ENCODE results near the gene RAB44. TPM values are rescaled to one million over a fixed set of nuclear protein-coding genes. Genes with fewer than 3 reads are reported as not detected.

RAB44 gene
- total RNA-seq, 2 experiments from 2014 or later, result 0.05 TPM; not detected in 1

GRCh38 chr6:36749829-36750489 is 52.3 kb downstream of the RAB44 start:
- CTCF ChIA-PET, result interaction anchor here (0.6 kb wide), 1 partner anchor 1051 kb away, joined by 4 read pairs; no protein-coding TSS in a partner anchor
- Mint-ChIP-seq H3K27me3 (no peaks in the 10 kb centered on the region), H3K27ac (no peak overlapping the region), H3K4me3 (no peak overlapping the region), H3K9me3 (ENCODE audit: low read depth) (peaks cover 8% of the 10 kb centered on the region), H3K36me3 (ENCODE audit: low read depth) (no peaks in the 10 kb centered on the region), H3K4me1 (peaks cover 32% of the 10 kb centered on the region)
- ATAC-seq (no peak), DNase-seq (no peak)
- intact Hi-C loops (cut with DNase I, micrococcal nuclease), result no loop called here
- POLR2A ChIA-PET, result no interaction called here

DNA sequence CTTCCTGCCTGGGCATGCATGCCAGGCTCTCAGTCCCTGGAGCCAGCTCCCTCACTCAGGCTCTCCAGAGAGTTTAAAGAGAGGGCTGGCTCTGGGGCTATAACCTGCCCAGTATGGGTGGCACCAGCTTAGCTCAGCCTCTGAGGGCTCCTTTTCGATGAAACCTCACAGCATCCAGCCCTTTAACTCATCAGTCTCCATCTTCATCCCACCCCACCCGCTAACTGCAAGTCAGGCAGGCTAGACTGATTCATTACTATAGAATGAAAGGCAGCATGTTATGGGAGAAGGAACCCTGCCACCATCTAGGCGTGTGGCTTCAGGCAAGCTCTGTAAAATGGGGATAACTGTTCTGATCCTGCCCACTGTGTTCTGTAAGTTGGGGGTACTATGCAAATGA is 53.5 kb downstream of the RAB44 start:
- Mint-ChIP-seq H3K9me3 (ENCODE audit: low read depth) (peaks cover 8% of the 10 kb centered on the region), H3K36me3 (ENCODE audit: low read depth) (no peaks in the 10 kb centered on the region), H3K4me3 (no peak overlapping the region), H3K4me1 (peaks cover 44% of the 10 kb centered on the region), H3K27me3 (no peaks in the 10 kb centered on the region), H3K27ac (no peak overlapping the region)
- ChIA-PET CTCF (interaction anchor here (1.1 to 1.9 kb wide), 2 partner anchors 15 to 136 kb away, joined by 3 to 15 read pairs; no protein-coding TSS in a partner anchor), POLR2A (no interaction called here)
- DNase-seq, result no peak
- no peak for ATAC-seq
- intact Hi-C loops (cut with DNase I, micrococcal nuclease), result no loop called here

- H3K4me3 Mint-ChIP-seq, result no peak overlapping the region
- peaks cover 8% of the 10 kb centered on the region for H3K9me3 Mint-ChIP-seq (ENCODE audit: low read depth)
- CTCF ChIA-PET, result interaction anchor here (0.6 to 2.3 kb wide), 5 partner anchors 17 to 1812 kb away, joined by 3 to 15 read pairs (median 5); no protein-coding TSS in a partner anchor
- H3K4me1 Mint-ChIP-seq, result peaks cover 51% of the 10 kb centered on the region
- DNase-seq, result no peak
- no peaks in the 10 kb centered on the region for H3K27me3 Mint-ChIP-seq
- intact Hi-C loops (cut with DNase I, micrococcal nuclease), result no loop called here
- ATAC-seq, result no peak
- POLR2A ChIA-PET, result no interaction called here
- H3K36me3 Mint-ChIP-seq (ENCODE audit: low read depth), result no peaks in the 10 kb centered on the region
- H3K27ac Mint-ChIP-seq, result peak overlapping the region; percentile 21
Measured at GRCh38 chr6:36751833-36752186, 54.2 kb downstream of the RAB44 start.

- CTCF ChIA-PET, result interaction anchor here (0.6 to 2.3 kb wide), 5 partner anchors 17 to 1811 kb away, joined by 3 to 15 read pairs (median 5); no protein-coding TSS in a partner anchor
- intact Hi-C loops (cut with DNase I, micrococcal nuclease), result no loop called here
- POLR2A ChIA-PET, result interaction anchor here (0.7 kb wide), 1 partner anchor 46 kb away, joined by 3 read pairs; no protein-coding TSS in a partner anchor
- no peak overlapping the region for H3K4me3 Mint-ChIP-seq
- peak overlapping the region; percentile 85 for H3K27ac Mint-ChIP-seq
- H3K9me3 Mint-ChIP-seq (ENCODE audit: low read depth), result peaks cover 8% of the 10 kb centered on the region
- H3K27me3 Mint-ChIP-seq, result no peaks in the 10 kb centered on the region
- no peaks in the 10 kb centered on the region for H3K36me3 Mint-ChIP-seq (ENCODE audit: low read depth)
- H3K4me1 Mint-ChIP-seq, result peaks cover 56% of the 10 kb centered on the region
- ATAC-seq, result peak; percentile 59
- DNase-seq, result peak; percentile 43
Measured at GRCh38 chr6:36752187-36752885, 54.7 kb downstream of the RAB44 start.

DNA sequence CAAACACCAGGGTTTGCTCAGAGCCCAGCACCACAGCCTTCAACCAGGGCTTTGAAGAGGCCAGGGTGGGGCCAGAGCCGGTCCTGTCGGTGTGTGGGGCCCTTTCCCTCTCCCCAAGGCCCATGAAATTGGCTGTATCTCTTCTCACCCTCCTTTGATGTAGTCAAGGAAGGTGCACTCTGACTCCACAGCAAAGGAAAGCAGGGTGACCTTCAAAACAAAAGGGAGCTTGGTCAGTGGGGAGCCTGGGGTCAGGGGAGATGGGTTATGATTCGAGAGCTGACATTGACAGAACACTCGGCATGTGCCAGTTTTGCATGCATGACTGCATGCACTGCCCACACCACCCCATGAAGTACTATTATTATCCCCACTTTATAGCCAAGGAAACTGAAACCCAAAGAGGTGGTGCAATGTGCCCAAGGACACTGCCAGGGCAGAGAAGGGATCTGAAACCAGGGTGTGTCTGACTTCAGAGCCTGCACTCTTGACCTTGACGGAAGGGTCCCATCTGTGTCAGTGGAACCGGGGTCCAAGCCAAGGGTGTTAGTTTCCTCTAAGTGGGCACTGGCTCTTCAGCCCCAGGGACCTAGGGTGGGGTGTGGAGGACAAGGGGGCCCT is 55.4 kb downstream of the RAB44 start:
- ChIA-PET POLR2A (interaction anchor here (0.7 kb wide), 1 partner anchor 45 kb away, joined by 3 read pairs; no protein-coding TSS in a partner anchor), CTCF (interaction anchor here (0.6 to 3.2 kb wide), 9 partner anchors 11 to 832 kb away, joined by 3 to 15 read pairs (median 3); no protein-coding TSS in a partner anchor)
- no peaks in the 10 kb centered on the region for H3K27me3 Mint-ChIP-seq
- H3K4me3 Mint-ChIP-seq, result no peak overlapping the region
- no peaks in the 10 kb centered on the region for H3K36me3 Mint-ChIP-seq (ENCODE audit: low read depth)
- H3K9me3 Mint-ChIP-seq (ENCODE audit: low read depth), result peaks cover 8% of the 10 kb centered on the region
- peak; percentile 15 for DNase-seq
- H3K27ac Mint-ChIP-seq, result peak overlapping the region; percentile 42
- intact Hi-C loops (cut with DNase I, micrococcal nuclease), result no loop called here
- H3K4me1 Mint-ChIP-seq, result peaks cover 60% of the 10 kb centered on the region
- peak; percentile 2 for ATAC-seq

GRCh38 chr6:36753671-36754405 is 56.2 kb downstream of the RAB44 start:
- CTCF ChIA-PET, result interaction anchor here (0.6 to 3.2 kb wide), 10 partner anchors 10 to 413 kb away, joined by 3 to 18 read pairs (median 5); no protein-coding TSS in a partner anchor
- DNase-seq (no peak), ATAC-seq (no peak)
- Mint-ChIP-seq H3K4me1 (peaks cover 65% of the 10 kb centered on the region), H3K9me3 (ENCODE audit: low read depth) (peaks cover 3% of the 10 kb centered on the region), H3K27me3 (no peaks in the 10 kb centered on the region), H3K27ac (peak overlapping the region; percentile 38), H3K36me3 (ENCODE audit: low read depth) (no peaks in the 10 kb centered on the region), H3K4me3 (no peak overlapping the region)
- POLR2A ChIA-PET, result interaction anchor here (0.6 kb wide), 1 partner anchor 1176 kb away, joined by 3 read pairs; no protein-coding TSS in a partner anchor
- intact Hi-C loops (cut with DNase I, micrococcal nuclease), result loop anchor here (2.0 kb wide), 2 partner anchors 19 to 27 kb away; no protein-coding TSS in a partner anchor

DNA sequence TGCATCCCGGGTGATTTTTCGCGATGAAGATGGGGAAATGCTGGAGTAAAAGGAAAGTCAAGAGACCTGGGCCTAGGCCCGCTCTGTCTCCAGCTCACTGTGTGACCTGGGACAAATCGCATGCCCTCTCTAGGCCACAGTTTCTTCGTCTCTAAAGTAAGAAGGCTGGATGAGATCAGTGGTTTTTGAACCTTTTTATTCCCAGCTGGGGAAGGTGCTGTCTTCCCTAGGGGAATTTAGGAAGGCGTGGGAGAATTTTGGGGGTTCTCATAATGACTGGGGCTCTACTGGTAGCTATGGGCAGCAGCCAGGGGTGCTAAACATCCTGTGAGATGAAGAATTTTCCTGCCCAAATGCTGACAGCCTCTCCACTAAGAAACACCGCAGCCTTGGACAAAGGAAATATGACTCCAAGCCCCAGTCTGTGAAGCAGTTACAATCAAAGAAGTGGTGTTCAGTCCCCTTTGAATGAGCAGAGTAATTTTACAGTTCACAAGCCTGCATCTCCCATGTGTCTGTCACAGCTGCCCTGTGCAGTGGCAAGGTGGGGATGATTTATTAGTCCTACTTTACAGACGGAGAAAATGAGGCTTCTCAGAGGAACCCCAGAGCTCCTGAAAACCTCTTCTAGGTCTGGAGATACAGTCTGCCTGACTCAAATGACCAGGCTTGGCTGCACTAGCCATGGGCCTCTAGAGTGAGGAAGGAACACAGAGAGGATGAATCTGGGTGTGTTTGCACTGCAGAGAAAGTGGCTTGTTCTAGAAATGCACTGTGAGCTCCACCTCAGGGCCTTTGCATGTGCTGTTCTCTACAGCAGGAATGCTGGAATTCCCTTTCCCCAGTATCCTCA is 57.2 kb downstream of the RAB44 start:
- Mint-ChIP-seq H3K4me1 (peaks cover 69% of the 10 kb centered on the region), H3K27me3 (no peaks in the 10 kb centered on the region), H3K36me3 (ENCODE audit: low read depth) (no peaks in the 10 kb centered on the region), H3K4me3 (peak overlapping the region; percentile 32), H3K27ac (peak overlapping the region; percentile 86), H3K9me3 (ENCODE audit: low read depth) (no peaks in the 10 kb centered on the region)
- ATAC-seq, result no peak
- ChIA-PET POLR2A (interaction anchor here (0.6 to 0.9 kb wide), 6 partner anchors 39 to 1175 kb away, joined by 3 to 7 read pairs (median 3); partner anchors contain the start of gene CDKN1A), CTCF (interaction anchor here (0.6 to 3.2 kb wide), 16 partner anchors 11 to 414 kb away, joined by 3 to 18 read pairs (median 4); partner anchors contain the start of gene CDKN1A)
- DNase-seq, result no peak
- intact Hi-C loops (cut with DNase I, micrococcal nuclease), result loop anchor here (1.0 to 5.0 kb wide), 10 partner anchors 20 to 333 kb away; partner anchors contain the start of genes KCTD20 (in 1 of the 2) and PXT1 (in 1 of the 2)

- DNase-seq (peak; percentile 87), ATAC-seq (peak; percentile 89)
- H3K27me3 Mint-ChIP-seq, result peaks cover 3% of the 10 kb centered on the region
- CTCF ChIA-PET, result interaction anchor here (0.5 to 3.2 kb wide), 16 partner anchors 10 to 337 kb away, joined by 3 to 18 read pairs (median 3); partner anchors contain the start of gene CDKN1A
- peaks cover 69% of the 10 kb centered on the region for H3K4me1 Mint-ChIP-seq
- H3K36me3 Mint-ChIP-seq (ENCODE audit: low read depth), result no peaks in the 10 kb centered on the region
- H3K27ac Mint-ChIP-seq, result peak overlapping the region; percentile 86
- intact Hi-C loops (cut with DNase I, micrococcal nuclease), result loop anchor here (1.0 to 5.0 kb wide), 11 partner anchors 20 to 333 kb away; partner anchors contain the start of genes KCTD20 (in 1 of the 2) and PXT1 (in 1 of the 2)
- no peaks in the 10 kb centered on the region for H3K9me3 Mint-ChIP-seq (ENCODE audit: low read depth)
- POLR2A ChIA-PET, result interaction anchor here (0.6 to 0.9 kb wide), 5 partner anchors 38 to 147 kb away, joined by 3 to 7 read pairs (median 3); partner anchors contain the start of gene CDKN1A
- peak overlapping the region; percentile 32 for H3K4me3 Mint-ChIP-seq
Measured at GRCh38 chr6:36755435-36756348, 58.1 kb downstream of the RAB44 start.

DNA sequence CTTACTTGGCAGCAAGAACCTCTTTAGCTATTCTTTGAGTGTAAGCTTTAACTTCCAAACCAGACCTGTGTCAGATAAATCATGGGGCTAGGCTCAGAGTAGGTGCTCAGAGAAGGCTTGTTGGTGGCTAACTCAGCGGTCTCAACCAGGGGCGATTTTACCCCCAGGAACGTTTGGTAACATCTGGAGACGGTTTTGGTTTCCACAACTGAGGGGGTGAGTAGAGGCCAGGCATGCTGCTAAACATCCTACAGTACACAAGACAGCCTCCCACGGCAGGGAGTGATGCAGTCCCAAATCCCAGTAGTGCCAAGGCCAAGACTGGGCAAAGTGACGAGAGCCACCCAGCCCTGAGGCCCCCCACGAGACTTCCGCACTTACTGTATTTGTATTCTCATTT is 59.2 kb downstream of the RAB44 start:
- H3K4me3 Mint-ChIP-seq, result peak overlapping the region; percentile 26
- peak overlapping the region; percentile 86 for H3K27ac Mint-ChIP-seq

More for the DNA sequence above, 59.2 kb downstream of the RAB44 start:
- peaks cover 67% of the 10 kb centered on the region for H3K4me1 Mint-ChIP-seq
- no peaks in the 10 kb centered on the region for H3K9me3 Mint-ChIP-seq (ENCODE audit: low read depth)
- intact Hi-C loops (cut with DNase I, micrococcal nuclease), result loop anchor here (2.0 to 5.0 kb wide), 4 partner anchors 74 to 334 kb away; partner anchors contain the start of genes KCTD20 (in 1 of the 2) and PXT1 (in 1 of the 2)
- H3K27me3 Mint-ChIP-seq, result peaks cover 3% of the 10 kb centered on the region
- ATAC-seq, result no peak
- POLR2A ChIA-PET, result interaction anchor here (0.6 kb wide), 1 partner anchor 1146 kb away, joined by 3 read pairs; no protein-coding TSS in a partner anchor
- CTCF ChIA-PET, result interaction anchor here (0.5 to 1.3 kb wide), 4 partner anchors 9 to 148 kb away, joined by 3 to 6 read pairs (median 3); no protein-coding TSS in a partner anchor
- no peak for DNase-seq
- no peaks in the 10 kb centered on the region for H3K36me3 Mint-ChIP-seq (ENCODE audit: low read depth)
